Astrocyte (in vitro differentiated cells and primary cell): ENCODE measurements around the gene PTPRD.

ENCODE experiments used
- CTCF ChIP-seq: IDR thresholded peaks from 2 replicates; pipeline ENCODE4 v1.5.1; 2011; ENCODE audit warnings: low read depth, mild to moderate bottlenecking, inconsistent platforms, low read length, moderate library complexity; ENCODE audit not compliant: insufficient read depth
- EZH2 ChIP-seq: IDR thresholded peaks from 2 replicates; pipeline ENCODE4 v1.6.1; 2012; ENCODE audit warnings: mild to moderate bottlenecking, low read length, inconsistent platforms; ENCODE audit not compliant: insufficient read depth

- TF ChIP-seq CTCF = no peak
- TF ChIP-seq EZH2 = no peak
These were observed 2238.3 kb downstream of the PTPRD start for GRCh38 chr9:8374471-8374870.
